ENCODE measurements around the gene HDAC4.

Gene HDAC4

DNA sequence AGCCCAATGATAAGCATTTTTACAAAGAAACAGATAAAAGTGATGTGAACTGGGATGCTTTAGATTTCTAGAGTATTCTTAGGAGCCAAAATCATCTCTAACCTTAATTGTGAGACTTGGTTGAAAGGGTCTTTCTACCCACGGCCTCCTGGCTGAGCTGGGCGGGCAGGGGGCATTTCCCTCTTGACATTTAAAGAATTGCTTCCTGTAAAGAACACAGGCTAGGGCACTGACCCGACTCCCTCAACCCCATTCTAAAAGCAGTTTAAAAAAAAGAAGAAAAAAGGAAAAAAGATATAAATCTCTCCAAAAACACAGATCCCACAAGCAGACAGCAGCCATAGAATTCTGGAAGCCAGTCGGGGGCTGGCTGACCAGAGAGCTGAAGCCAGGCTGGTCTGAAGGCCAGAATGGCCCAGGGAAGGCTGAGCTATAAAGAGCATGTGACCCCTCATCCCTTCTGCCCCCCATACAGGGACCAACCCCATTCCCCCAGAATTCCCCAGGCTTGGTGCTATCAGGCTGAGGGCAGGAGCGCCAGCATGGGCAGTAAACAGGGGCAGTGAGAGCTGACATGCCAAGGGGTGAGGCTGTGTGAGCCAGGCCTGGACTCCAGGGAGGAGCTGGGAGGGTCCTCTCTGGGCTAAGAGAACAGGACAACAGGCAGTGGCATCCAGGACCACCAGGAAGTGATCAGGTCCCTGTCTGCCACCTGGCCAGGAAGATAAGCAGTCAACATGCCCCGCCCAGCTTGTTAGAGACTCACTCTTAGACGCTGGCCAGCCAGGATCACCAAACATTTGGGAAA, 188.5 kb downstream of the HDAC4 start:
- DNase-seq: no peak

DNA sequence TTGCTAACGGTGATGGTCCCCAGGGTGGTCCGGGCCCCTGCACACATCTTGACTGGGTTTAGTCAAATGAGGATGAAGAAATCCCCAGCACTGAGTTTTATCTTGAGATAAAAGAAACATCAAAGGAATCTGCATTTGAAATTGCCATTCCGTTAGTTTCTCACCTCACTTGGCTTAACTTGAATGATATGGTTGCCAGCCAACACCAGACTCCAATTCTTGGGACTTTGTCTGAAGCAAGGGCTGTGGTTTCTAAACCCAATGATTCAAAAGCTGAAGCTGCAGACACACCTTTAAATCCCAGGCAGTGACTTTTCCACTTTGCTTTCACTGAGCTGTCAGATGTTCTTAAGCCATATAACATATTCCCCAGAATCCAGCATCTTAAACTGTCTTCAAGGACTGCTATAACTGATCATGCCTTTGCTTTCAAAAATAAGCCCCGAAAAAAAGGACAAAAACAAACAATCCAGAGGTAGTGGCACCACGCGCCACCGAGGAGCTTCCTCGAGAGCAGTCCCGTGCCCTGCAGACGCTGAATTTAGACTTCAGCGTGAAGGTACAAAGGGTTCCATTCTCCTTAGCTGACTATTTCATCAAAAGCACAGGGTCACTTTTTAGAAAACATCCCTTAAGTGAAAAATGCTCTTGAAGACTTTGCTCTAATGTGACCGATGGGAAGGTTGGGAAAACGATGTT, 189.3 kb downstream of the HDAC4 start:
- DNase-seq: no peak

DNA sequence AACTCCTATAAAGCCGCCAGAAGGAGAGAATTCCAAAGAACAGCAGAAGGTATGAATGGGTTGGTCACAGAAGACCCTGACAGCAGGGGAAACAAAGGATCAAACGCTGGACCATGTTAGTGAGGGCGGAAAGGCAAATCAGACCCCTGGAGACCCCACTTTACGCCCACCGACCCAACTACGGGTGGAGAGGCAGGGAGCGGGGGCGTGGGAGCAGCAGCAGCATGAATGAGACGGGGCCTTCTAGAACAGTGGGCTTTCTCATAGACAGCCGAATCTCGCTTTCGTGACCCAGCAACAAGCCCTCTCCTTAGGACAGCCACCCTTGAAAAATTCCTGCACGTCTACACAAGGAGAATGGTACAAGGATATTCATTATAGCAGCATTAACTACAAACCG, 191.0 kb downstream of the HDAC4 start:
- DNase-seq: no peak

DNA sequence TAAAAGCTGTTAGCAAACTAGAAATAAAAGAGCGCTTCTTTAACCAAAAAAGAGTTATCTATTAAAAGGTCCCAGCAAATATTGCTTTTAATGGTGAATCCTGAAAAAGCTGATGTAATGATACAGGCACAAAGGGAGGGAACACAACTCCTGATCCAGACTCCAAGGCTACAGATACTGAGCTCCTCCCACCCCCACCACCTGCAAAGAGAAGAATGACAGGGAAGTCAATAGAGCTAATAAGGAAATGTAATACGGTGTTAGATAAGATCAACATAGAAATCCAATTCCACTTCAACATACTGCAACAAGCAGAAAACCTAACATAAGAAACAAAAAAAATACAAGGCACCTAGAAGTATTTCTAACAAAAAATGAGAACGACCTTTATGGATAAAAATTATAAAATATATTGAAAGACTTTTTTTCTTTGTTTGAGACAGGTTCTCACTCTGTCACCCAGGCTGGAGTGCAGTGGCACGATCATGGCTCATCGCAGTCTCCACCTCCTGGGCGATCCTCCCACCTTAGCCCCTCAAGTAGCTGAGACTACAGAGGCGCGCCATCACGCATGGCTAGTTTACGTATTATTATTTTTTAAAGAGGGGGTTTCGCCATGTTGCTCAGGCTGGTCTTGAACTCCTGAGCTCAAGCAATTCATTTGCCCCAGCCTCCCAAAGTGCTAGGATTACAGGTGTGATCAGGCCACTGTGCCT, 192.2 kb downstream of the HDAC4 start:
- DNase-seq: no peak

DNA sequence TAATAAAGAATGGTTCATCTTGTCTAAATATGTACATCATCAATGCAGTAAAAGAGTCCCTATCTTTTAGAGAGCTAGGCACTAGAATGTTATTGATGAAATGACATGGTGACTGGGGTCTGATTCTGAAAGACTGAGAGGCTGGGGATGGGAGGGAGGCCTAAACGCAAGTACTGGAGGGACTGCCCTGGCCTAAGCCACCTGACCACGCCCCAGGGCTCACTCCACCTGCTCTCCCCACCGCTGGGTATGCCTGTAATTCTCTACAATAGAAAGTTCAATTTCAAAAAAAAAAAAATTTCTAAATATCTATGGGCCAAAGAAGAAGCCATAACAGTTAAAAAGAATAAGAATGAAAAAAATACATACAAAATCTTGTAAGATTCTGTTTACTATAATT, 194.0 kb downstream of the HDAC4 start:
- no peak for DNase-seq

DNA sequence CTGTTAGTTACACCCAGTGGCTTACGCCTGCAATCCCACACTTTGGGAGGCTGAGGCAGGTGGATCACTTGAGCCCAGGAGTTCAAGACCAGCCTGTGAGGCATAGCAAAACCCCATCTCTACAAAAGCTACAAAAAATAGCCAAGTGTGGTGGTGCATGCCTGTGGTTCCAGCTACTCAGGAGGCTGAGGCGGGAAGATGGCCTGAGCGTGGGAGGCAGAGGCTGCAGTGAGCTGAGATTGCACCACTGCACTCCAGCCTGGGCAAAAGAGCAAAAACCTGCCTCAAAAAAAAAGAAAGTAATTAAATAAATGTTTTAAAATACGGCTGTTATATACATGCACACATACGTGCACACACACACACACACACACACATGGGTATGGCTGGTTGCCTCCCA, 194.8 kb downstream of the HDAC4 start:
- no peak for DNase-seq

DNA sequence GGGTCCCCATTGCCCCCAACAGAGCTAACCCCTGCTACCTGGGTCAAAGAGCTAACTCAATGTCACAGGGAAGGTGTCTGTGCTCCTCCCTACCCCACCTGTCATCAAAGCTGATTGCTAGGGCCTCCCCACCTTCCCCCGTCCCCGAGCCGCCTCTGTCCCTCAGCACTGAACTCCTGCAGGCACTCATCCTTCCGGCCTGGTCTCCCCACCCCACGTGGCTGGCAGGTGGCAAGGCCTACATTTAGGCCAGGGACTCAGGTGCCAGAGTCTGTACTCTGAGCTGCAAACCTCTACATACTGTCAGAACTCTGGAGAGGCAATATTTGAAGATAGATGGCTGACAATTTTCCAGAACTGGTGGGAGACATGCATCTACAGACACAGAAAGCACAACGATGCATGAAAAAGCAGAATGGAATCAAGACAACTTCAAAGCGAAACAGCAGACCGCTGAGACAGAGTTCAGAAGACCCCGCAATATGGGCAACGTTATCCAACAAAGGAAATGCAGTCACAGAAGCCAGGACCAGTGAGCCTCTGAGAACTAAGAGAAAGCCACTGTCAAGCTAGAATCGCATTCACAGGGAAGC, 195.8 kb downstream of the HDAC4 start:
- DNase-seq: no peak

DNA sequence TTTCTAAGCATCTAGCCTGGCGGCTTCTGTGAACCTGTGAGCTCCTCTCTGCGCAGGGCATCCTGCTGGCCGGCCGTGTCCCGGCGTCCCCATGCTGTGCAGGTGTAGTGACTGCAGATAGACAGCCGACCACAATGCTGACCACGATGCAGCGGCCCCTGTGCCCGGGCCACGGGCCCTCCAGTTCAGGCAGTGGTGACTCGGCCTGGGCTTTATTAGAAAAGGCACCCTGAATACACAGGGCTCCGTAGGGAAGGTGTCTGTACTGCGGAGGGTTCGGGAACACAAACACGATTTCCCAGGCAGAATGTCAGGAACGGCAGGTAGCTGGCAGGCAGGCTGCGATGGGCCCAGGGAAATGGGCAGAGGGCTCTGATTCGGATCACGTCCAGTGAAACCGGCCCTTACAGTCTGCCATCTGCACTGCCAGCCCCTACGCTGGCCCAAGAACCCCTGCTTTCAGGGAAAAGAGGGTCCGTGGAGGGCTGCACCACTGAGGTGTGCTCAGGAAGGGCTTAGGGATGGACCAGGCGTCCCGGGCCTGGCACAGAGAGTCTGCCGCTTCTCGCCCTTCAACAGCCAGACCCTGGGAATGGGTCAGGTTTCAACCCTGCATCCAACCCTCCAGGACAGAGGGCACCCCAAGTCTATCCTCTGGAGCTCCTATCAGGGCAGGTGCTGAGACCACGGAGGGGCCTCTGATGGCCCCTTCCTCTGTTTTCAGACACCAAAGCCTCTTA, 196.5 kb downstream of the HDAC4 start:
- DNase-seq: no peak

DNA sequence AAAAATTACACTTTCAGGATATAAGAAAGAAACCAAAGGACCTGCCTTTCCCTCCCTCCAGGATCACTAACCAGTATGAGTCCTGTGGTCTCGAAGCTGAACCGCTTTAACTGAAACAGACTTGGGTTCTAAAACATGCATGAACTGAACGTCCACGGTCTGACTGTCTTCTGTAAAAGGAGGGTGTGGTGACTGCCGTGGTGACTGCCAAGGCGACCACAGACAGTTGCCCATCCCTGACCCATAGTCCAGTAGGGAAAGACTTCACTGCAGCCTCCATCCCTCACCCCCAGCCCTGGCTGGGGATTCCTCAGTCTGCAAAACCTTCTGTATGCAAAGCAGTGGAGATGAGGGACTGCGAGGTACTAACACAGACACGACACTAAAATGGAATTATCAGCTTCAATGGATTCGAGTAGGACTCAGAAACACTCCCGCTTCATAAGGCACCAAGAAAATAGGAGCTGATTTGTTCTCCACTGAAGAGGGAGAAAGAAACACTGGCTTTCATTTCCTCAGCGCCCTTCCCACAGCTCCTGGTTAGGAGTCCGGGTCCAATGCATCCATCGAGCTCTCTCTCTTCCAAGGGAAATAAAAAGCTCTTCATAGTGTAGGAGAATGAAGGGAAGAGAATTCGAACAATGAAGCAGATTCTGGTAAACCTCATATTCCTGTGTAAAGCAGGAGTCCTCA, 197.2 kb downstream of the HDAC4 start:
- DNase-seq: no peak

DNA sequence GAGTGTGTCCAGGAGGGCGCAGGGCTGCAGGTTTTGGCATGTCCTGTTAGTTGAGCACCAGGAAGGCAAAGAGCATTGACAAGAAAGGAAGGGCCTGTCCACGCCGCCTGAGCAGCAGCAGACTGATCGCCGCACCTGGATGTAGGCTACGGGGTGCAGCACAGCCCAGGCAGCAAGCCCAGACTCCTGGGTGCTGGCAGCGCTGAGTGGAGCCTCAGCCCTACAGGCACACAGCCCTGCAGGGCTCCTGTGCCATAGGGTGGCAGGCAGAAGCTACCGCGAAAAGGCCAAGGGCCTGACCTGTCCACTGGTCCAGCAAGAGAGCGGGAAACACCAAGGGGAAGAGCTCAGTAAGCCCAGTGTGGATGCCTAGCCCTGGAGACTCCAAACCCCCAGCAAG, 198.0 kb downstream of the HDAC4 start:
- DNase-seq: no peak

DNA sequence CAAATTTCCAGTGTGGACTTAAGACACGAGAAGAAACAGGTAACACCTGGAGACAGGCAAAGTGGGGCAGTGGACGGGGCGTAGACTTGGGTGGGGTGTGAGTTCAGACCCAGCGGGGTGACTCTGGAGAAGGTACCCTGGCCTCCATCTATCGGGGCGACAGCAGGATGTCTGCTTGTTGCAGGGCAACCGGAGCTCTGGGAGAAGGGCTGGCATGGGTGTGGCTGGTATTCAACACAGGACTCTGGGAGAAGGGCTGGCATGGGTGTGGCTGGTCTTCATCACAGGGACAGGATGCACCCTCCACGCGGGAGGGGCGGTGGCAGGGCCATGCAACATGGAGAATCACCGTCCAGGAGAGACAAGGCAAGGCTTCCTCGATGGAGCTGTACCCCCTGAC, 198.5 kb downstream of the HDAC4 start:
- no peak for DNase-seq

DNA sequence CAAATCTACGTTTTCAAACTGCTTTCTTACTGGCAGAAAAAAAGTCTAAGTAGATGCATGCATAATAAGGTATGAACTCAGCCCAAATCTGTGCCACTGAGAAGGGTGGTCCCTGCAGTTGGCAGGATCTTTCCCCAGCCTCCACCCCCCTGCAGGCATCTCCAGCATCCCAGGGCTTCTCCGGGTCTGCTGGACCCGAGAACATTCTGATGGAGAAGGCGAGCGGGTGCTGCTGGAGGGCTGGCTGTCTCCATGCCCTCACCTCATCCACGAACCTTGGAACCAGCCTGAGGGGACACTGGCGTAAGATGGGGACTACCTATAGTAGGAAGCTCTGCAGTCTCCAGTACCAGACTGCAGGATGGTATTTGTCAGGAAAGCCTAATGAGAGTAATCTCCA, 198.9 kb downstream of the HDAC4 start:
- no peak for DNase-seq

DNA sequence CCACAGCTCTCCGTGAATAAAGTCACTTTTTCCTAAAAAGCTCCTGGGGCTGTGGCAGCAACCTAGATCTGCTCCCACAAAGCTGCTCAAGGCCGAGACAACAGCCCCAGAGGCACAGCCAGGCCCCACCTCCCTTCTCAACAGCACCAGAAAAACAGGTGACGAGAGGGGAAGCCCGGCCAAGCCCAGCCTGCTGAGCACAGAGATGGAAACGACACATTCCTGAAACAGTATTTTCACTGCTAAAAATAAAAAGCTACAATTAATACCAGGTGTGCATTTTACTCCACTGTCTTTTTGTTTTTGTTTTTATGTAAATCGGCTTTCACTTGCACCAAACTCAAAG, 199.3 kb downstream of the HDAC4 start:
- DNase-seq: no peak

DNA sequence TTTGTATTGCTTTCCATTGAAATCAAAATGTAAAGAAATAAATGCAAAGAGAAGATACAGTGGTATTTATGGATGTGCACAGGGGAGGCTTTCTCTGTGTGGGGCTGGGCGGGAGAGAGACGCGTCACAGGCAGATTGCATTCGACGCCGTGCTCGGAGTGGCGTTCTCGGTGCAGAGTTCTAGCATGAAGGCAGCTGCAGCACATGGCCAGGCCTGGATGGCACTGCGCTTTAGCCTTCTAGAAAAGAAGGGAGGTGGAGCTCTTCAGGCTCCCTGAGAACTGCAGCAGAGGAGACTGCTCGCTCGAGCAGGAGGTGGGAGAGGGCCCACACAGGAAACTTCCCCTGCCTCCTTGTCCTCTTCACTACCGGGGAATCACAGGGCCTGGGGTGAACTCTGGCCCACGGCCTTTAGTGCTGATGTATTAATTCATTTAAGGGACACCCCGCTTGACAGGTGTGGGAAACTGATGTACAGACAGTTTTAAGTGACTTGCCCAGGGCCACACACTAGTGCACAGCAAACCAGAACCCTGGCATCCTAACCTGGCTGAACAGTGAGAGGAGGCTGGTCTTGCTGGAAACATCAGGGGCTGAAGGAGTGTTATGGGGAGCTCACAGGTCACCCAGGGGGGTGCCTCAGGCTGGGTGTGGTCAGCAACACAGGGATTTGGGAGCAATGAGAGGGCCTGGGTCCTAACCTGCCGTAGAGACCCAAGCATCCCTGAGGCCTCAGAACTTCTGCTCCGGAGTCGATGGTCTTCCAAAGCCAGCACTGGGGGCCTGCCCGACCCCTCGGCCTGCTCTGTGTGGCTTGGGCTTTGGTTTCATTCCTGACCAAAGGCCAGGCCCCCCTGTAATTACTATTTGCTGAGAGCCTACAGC, 199.9 kb downstream of the HDAC4 start:
- DNase-seq: no peak

DNA sequence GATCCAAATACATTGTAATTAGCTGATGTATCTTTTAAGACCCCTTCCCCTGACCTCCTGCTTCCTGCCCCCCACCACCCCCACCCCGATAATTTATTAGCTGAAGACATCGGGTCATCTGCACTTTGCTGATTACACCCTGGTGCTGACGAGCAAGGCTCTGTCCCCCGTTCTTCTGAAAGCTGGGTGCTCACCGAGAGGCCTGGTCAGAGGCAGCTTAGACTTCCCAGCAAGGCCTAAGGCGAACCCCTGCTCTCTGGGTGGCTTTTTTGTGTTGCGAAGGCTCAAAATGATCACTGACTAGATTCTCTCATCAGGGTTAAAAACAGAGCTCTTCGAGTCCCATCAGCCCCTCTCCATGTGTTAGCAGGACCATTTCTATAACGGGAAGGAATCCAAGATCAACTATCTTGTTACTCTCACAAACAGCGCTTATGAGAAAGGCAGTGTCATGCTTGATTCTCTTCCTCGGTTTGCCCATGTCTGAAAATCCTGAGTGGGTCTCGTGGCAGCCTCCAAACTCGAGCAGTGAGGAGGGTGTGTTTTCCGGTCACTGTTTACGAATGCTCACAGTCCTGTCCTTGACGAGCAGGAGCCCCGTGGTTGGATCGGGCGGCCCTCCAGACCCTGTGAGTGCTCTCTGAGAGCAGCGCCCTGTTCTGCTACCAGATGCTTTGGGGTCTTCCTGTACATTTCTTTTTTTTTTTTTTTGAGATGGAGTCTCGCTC, 201.6 kb downstream of the HDAC4 start:
- DNase-seq: no peak

DNA sequence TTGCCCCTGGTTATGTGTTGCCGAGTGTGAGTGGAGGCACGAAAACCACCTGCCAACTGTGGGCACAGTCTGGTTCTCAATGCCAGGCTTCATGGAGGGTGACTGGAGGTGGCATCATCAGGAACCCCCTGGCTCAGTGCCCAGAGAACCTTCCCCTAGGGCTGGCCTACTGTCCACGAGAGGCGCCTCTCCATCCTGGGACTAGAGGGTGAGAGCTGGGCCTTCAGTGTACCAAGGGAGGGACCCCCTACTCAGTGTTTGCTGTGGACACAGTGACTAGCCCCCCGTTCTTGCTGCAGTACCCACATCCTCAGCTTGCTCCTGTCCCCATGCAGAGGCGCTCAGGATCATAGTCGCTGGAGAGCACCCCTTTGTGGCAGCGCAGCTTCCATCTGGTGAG, 202.6 kb downstream of the HDAC4 start:
- no peak for DNase-seq

DNA sequence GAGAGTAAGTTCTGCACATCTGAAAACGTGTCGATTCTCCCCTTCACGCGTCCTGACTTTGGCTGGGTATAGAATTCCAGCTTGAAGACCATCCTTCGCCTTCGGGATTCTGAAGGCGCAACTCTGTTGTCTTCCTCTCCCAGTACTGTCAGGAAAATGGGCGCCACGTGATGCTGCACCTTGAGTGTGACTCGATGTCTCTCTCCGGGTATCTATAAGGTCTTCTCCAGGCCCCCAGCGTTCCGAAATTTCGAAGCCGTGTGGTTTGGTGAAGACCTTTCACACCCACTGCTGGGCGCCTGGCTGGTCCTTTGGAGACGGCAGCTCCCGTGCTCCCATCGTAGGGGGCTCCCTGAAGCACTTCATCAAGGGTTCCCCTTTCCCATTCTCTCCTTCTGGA, 203.7 kb downstream of the HDAC4 start:
- DNase-seq: no peak

DNA sequence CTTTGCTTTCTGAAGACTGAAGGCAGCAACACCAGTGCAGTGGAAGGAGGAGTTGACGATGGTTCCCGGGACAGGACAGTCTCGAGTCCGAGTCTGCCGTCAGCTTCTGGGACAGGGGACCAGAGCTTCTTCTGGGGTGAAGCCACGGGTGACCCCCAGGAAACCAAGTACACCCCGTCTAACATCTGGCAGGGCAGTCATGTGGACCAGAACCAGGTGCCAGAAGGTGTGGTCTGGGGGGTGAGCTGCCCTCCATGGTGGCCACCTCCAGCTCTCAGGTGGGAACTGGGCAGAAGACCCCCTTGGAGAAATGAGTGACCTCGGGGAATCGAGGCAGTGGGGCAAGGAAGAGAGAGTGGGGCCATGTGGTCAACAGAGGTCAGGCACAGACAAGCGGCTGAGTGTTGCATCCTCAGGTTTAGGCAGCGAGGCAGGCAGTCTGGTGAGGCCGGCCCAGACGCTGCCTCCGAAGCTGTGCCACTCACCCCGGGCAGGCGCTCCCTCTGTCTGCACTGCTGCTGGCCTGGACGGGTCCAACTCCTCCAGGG, 204.3 kb downstream of the HDAC4 start:
- DNase-seq: no peak

DNA sequence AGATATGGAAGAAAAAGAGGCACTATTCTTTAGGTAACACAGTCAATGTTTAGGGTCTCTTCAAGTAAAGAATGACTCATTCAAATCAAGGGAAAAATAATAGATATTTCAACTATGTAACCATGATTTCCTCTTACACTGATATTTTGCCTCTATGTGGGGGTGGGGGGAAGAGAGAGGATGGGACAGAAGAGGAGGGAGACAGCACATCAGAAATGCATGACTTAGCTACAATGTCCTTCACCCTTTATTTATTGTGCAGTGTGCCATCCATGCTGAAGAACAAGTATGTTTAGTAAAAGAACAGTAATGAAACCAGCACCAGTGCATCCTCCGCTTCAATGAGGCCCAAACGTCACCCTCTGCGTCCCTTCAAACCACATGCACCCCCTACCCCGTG, 204.8 kb downstream of the HDAC4 start:
- no peak for DNase-seq

DNA sequence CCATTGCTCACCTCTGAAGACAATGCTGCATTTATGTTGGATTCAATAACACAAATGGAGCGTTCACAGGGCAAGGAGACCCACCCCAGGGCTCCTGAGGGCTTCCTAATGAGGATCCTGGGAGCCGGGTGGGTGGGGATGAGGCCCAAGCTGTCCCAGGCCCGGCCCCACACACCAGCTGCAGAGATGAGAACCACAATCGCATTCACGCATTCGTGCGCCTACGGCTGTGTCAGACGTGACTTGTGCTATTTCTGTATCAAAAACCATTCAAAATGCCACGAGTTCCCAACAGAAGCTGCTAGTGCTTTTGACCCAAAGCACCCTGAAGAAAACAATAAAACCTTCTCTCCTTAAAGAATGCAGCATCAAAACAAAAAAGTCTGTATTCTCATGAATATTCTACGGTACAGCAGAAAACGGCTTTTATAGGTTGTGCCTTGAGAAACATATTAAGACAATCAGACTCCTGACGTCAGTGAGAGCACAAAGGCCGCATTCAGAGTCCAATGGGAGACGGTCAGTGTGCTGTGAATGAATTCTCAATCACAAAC, 205.4 kb downstream of the HDAC4 start:
- DNase-seq: no peak

Measured in activated CD4-positive, alpha-beta T cell treated with anti-CD3 and anti-CD28 coated beads, Interleukin-10, Interleukin-2, amounts not matched to agents 100 ng/mL and 50 ng/mL, durations not matched to agents 16 hours and 8 hours (primary cell).